Psoas muscle (tissue), 8 donors: ENCODE measurements around the gene MBD4. TPM values are rescaled to one million over a fixed set of nuclear protein-coding genes. Genes with fewer than 3 reads are reported as not detected.
A peak's percentile ranks its signal among the peaks of the same experiment; 100 is the strongest.

Experiments used
- ATAC-seq, 4 donors: fragments of 200-7000 bp; cut with Tn5 transposase; one replicate each; pipeline ENCODE4 v1.9.1; 2020; ENCODE audit warnings: moderate library complexity in 3 of 4, mild to moderate bottlenecking in 2 of 4
- DNase-seq, 2 donors: peaks; one replicate each; pipeline ENCODE4 v3.0.0-alpha.2; 2020
- H3K27ac ChIP-seq: fragments of 200-600 bp; one replicate; pipeline ENCODE4 v1.8.0; 2022
- H3K27me3 ChIP-seq, 3 donors: fragments of 200-600 bp in 1 of 3; one replicate each; pipeline versions ENCODE4 v1.6.1 to v1.8.0; 2013 to 2022; ENCODE audit warnings: low read length in 2 of 3, mild to moderate bottlenecking in 2 of 3, moderate library complexity in 1 of 3; ENCODE audit not compliant: insufficient read depth in 3 of 3
- H3K36me3 ChIP-seq, 2 donors: fragments of 200-600 bp in 1 of 2; one replicate each; pipeline versions ENCODE4 v1.6.1 to v1.8.0; 2013 to 2022; ENCODE audit warnings: low read depth in 1 of 2, mild to moderate bottlenecking in 1 of 2, moderate library complexity in 1 of 2; ENCODE audit not compliant: insufficient read depth in 1 of 2
- H3K4me1 ChIP-seq: fragments of 200-600 bp; one replicate; pipeline ENCODE4 v1.8.0; 2022
- H3K4me3 ChIP-seq: fragments of 200-600 bp; one replicate; pipeline ENCODE4 v1.8.0; 2022; ENCODE audit warnings: mild to moderate bottlenecking
- H3K9me3 ChIP-seq: fragments of 200-600 bp; one replicate; pipeline ENCODE4 v1.8.0; 2022
- CTCF ChIP-seq: fragments of 200-600 bp; IDR thresholded peaks from one replicate; pipeline ENCODE4 v1.8.0; 2022; ENCODE audit warnings: antibody characterized with exemption
- WGBS, 3 donors: extraction: QIAGEN DNeasy Blood & Tissue Kit; methylation state at CpG; one replicate each; pipeline versions ENCODE4 v1.1.6 to v1.1.7; 2013; 5-methylcytosine and 5-hydroxymethylcytosine counted together
- intact Hi-C, 2 donors: fragments of 100-400 bp; cut with DNase I; formaldehyde crosslinking; loops; one replicate each; pipeline versions ENCODE4 v1.11.0 to v1.14.2; 2022
- polyA plus RNA-seq, 3 donors: library from polyadenylated mRNA; stranded (reverse); fragments of 200-250 nt; gene quantifications; one replicate each; pipeline ENCODE4 v1.2.3, GENCODE V29; 2013
- total RNA-seq, 4 donors: library from RNA; stranded (reverse); fragmentation: NEBNext Ultra II Directional in 2 of 4; extraction: Animal tissue kit (Norgen Biotek cat#: 25700) in 2 of 4; gene quantifications; one replicate each; pipeline versions ENCODE4 v1.2.1 to v1.2.4, GENCODE V29; 2021 to 2023
- donor health status: healthy with polysubstance abuse.
- donor health status: DM: no; HTN: no; CAD: no; lungs with moderate emphysema.
- donor health status: Bipolar disorder and iron deficiency.
- donor health status: healthy.
- donor health status: DM: yes; HTN: yes; CAD: no.
- donor health status: DM: no; HTN: no; CAD: no.
- donor health status: DM: no; HTN: no; CAD: no.
- donor health status: DM: yes; HTN: yes; CAD: no.

MBD4 gene
- total and polyA plus RNA-seq, 7 donors: 16.0 to 30.4 (median 19.1) TPM

GRCh38 chr3:129442947-129443346 lies 3.2 kb upstream of the MBD4 start:
- Histone ChIP-seq H3K9me3 (no peaks in the 10 kb centered on the region), H3K4me3 (no peak overlapping the region), H3K36me3 (peaks cover 0 to 3% of the 10 kb centered on the region in 2 donors), H3K4me1 (peaks cover 37% of the 10 kb centered on the region), H3K27me3 (no peaks in the 10 kb centered on the region), H3K27ac (no peak overlapping the region)
- DNase-seq: no peak
- intact Hi-C loops: loop anchor here in 1 of 2 donors (5.0 kb wide), 1 partner anchor 39 kb away; no protein-coding TSS in a partner anchor
- no peak for ATAC-seq
- no peak for TF ChIP-seq CTCF

GRCh38 chr3:129442486-129442885 lies 2.7 kb upstream of the MBD4 start:
- WGBS, 3 donors: 23 to 40% (median 36%) methylated on average over 2 of the region's 2 CpGs
- Histone ChIP-seq H3K27me3 (no peaks in the 10 kb centered on the region), H3K4me3 (peak overlapping the region; percentile 35), H3K9me3 (no peaks in the 10 kb centered on the region), H3K4me1 (peaks cover 37% of the 10 kb centered on the region), H3K36me3 (peaks cover 0 to 7% of the 10 kb centered on the region in 2 donors), H3K27ac (peak overlapping the region; percentile 91)
- intact Hi-C loops: loop anchor here in 1 of 2 donors (5.0 kb wide), 1 partner anchor 40 kb away; no protein-coding TSS in a partner anchor
- DNase-seq: no peak
- ATAC-seq: no peak
- TF ChIP-seq CTCF: no peak

- H3K36me3 ChIP-seq: peaks cover 0 to 14% of the 10 kb centered on the region in 2 donors
- no peaks in the 10 kb centered on the region for H3K27me3 ChIP-seq
- WGBS, 3 donors: 19 to 24% (median 21%) methylated on average over 4 of the region's 4 CpGs
- no peak for ATAC-seq
- H3K4me3 ChIP-seq: peak overlapping the region; percentile 95
- H3K9me3 ChIP-seq: no peaks in the 10 kb centered on the region
- no peak for TF ChIP-seq CTCF
- DNase-seq: no peak
- H3K27ac ChIP-seq: peak overlapping the region; percentile 91
- intact Hi-C loops: loop anchor here in 1 of 2 donors (5.0 kb wide), 1 partner anchor 41 kb away; no protein-coding TSS in a partner anchor
- peaks cover 37% of the 10 kb centered on the region for H3K4me1 ChIP-seq
These were observed 2.0 kb upstream of the MBD4 start for GRCh38 chr3:129441782-129442181.

- peak overlapping the region; percentile 91 for H3K27ac ChIP-seq
- ATAC-seq (no peak), DNase-seq (no peak)
- no peak for TF ChIP-seq CTCF
- no peaks in the 10 kb centered on the region for H3K9me3 ChIP-seq
- H3K4me3 ChIP-seq: peak overlapping the region; percentile 95
- no peaks in the 10 kb centered on the region for H3K27me3 ChIP-seq
- peaks cover 0 to 19% of the 10 kb centered on the region in 2 donors for H3K36me3 ChIP-seq
- 23 to 34% (median 30%) methylated on average over 9 of the region's 9 CpGs for WGBS, 3 donors
- intact Hi-C loops: loop anchor here in 1 of 2 donors (5.0 kb wide), 1 partner anchor 41 kb away; no protein-coding TSS in a partner anchor
- peaks cover 38% of the 10 kb centered on the region for H3K4me1 ChIP-seq
These were observed 1.5 kb upstream of the MBD4 start for GRCh38 chr3:129441215-129441614.

GRCh38 chr3:129440618-129441190 lies 956 bp upstream of the MBD4 start:
- Histone ChIP-seq H3K4me1 (peaks cover 43% of the 10 kb centered on the region), H3K27ac (peak overlapping the region; percentile 91), H3K9me3 (no peaks in the 10 kb centered on the region), H3K4me3 (peak overlapping the region; percentile 95), H3K36me3 (peaks cover 0 to 24% of the 10 kb centered on the region in 2 donors), H3K27me3 (no peaks in the 10 kb centered on the region)
- intact Hi-C loops: loop anchor here in 1 of 2 donors (5.0 kb wide), 1 partner anchor 42 kb away; no protein-coding TSS in a partner anchor
- DNase-seq (no peak), ATAC-seq (no peak)
- 7% methylated on average over 9 of the region's 9 CpGs for WGBS, 3 donors
- TF ChIP-seq CTCF: no peak
